ENCODE data around the gene SLC12A1. TPM values are rescaled to one million over a fixed set of nuclear protein-coding genes. Genes with fewer than 3 reads are reported as not detected.

The SLC12A1 gene
- not detected for total RNA-seq

DNA sequence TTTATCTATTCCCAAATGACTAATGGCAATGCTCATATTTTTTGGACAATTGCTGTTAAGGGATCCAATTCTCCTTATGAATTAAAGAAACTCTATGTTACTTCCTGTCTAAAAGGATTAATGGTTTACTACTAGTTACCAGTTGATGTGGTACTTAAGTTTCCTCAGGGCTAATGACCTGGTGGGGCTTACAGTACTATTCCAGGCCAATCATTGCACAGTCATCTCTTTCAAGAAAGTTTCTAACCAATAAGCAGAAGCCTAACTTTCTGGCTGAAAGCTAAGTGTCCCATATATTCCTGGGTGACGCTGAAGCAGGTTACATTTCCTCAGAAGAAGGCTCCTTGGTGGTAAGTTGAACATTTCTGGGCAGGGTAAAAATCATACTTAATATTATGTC lies at the start of gene SLC12A1:
TSS of gene SLC12A1 (plus strand) at position 322 of the 400 bp plus-strand sequence. CDS start 1,418 bp downstream, outside the sequence.
- TF ChIP-seq, protein P1, sequence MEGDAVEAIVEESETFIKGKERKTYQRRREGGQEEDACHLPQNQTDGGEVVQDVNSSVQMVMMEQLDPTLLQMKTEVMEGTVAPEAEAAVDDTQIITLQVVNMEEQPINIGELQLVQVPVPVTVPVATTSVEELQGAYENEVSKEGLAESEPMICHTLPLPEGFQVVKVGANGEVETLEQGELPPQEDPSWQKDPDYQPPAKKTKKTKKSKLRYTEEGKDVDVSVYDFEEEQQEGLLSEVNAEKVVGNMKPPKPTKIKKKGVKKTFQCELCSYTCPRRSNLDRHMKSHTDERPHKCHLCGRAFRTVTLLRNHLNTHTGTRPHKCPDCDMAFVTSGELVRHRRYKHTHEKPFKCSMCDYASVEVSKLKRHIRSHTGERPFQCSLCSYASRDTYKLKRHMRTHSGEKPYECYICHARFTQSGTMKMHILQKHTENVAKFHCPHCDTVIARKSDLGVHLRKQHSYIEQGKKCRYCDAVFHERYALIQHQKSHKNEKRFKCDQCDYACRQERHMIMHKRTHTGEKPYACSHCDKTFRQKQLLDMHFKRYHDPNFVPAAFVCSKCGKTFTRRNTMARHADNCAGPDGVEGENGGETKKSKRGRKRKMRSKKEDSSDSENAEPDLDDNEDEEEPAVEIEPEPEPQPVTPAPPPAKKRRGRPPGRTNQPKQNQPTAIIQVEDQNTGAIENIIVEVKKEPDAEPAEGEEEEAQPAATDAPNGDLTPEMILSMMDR (IDR thresholded peaks at IDR 0.05): no peak
- no peak for DNase-seq
- Histone ChIP-seq H3K4me1 (no peaks in the 10 kb centered on the region), H3K36me3 (no peaks in the 10 kb centered on the region), H3K27me3 (no peaks in the 10 kb centered on the region), H3K9ac (ENCODE audit: low read depth in 2 of 2, low read length in 2 of 2) (no peak within 1 kb of the TSS), H3K27ac (no peak within 1 kb of the TSS), H3K4me3 (no peak within 1 kb of the TSS), H3K9me3 (no peaks in the 10 kb centered on the region)
- intact Hi-C loops (cut with DNase I): no loop called here

GRCh38 chr15:48168616-48169015 lies 37.5 kb upstream of the SLC12A1 start:
- Histone ChIP-seq H3K9ac (ENCODE audit: low read depth in 2 of 2, low read length in 2 of 2) (no peak overlapping the region), H3K27ac (no peak overlapping the region), H3K9me3 (no peaks in the 10 kb centered on the region), H3K36me3 (no peaks in the 10 kb centered on the region), H3K27me3 (no peaks in the 10 kb centered on the region), H3K4me1 (no peaks in the 10 kb centered on the region), H3K4me3 (no peak overlapping the region)
- TF ChIP-seq, protein P1 (IDR thresholded peaks at IDR 0.05): no peak
- DNase-seq: no peak
- intact Hi-C loops (cut with DNase I): no loop called here

- Histone ChIP-seq H3K36me3 (no peaks in the 10 kb centered on the region), H3K27ac (no peak overlapping the region), H3K9me3 (no peaks in the 10 kb centered on the region), H3K9ac (ENCODE audit: low read depth in 2 of 2, low read length in 2 of 2) (no peak overlapping the region), H3K4me1 (no peaks in the 10 kb centered on the region), H3K4me3 (no peak overlapping the region), H3K27me3 (no peaks in the 10 kb centered on the region)
- intact Hi-C loops (cut with DNase I): no loop called here
- TF ChIP-seq, protein P1 (IDR thresholded peaks at IDR 0.05): no peak
- no peak for DNase-seq
These were observed 35.1 kb upstream of the SLC12A1 start for GRCh38 chr15:48170981-48171380.

DNA sequence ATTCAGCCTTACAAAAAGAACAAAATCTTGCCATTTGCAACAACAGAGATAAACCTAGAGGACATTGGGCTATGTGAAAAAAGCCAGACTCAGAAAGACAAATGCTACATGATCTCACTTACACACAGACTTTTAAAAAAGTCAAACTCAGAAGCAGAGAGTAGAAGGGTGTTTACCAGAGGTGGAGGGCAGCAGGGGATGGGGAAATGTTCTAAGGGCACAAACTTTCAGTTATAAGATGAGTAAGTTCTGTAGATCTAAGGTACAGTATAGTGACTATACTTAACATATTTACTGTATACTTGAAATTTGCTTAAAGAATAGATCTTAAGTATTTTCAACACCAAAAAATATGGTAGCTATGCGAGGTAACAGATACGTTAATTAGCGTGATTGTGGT lies 31.0 kb upstream of the SLC12A1 start:
- TF ChIP-seq, protein P1 (IDR thresholded peaks at IDR 0.05): no peak
- no peak for DNase-seq
- H3K4me3 ChIP-seq: no peak overlapping the region
- H3K9ac ChIP-seq (ENCODE audit: low read depth in 2 of 2, low read length in 2 of 2): no peak overlapping the region
- H3K9me3 ChIP-seq: no peaks in the 10 kb centered on the region
- no peaks in the 10 kb centered on the region for H3K27me3 ChIP-seq
- H3K4me1 ChIP-seq: no peaks in the 10 kb centered on the region
- intact Hi-C loops (cut with DNase I): no loop called here
- H3K36me3 ChIP-seq: no peaks in the 10 kb centered on the region
- H3K27ac ChIP-seq: no peak overlapping the region

GRCh38 chr15:48176112-48176511 lies 30.0 kb upstream of the SLC12A1 start:
- Histone ChIP-seq H3K27ac (no peak overlapping the region), H3K4me3 (no peak overlapping the region)
- intact Hi-C loops (cut with DNase I): no loop called here

More at GRCh38 chr15:48176112-48176511, 30.0 kb upstream of the SLC12A1 start:
- Histone ChIP-seq H3K4me1 (no peaks in the 10 kb centered on the region), H3K9me3 (no peaks in the 10 kb centered on the region), H3K36me3 (no peaks in the 10 kb centered on the region), H3K9ac (ENCODE audit: low read depth in 2 of 2, low read length in 2 of 2) (no peak overlapping the region), H3K27me3 (no peaks in the 10 kb centered on the region)
- TF ChIP-seq, protein P1 (IDR thresholded peaks at IDR 0.05): no peak
- DNase-seq: no peak

All from colonic mucosa (tissue), 4 donors.